ENCODE results near the gene LRRTM4. TPM values are rescaled to one million over a fixed set of nuclear protein-coding genes. Genes with fewer than 3 reads are reported as not detected.

Gene LRRTM4
- total RNA-seq, 4 donors from 2014 or later = 0.24 to 38.4 (median 1.0) TPM; not detected in 1

- no peak for DNase-seq
- Histone ChIP-seq H3K9me3 (no peaks in the 10 kb centered on the region), H3K4me3 (no peak overlapping the region), H3K4me1 (no peaks in the 10 kb centered on the region), H3K27ac (no peak overlapping the region), H3K36me3 (no peaks in the 10 kb centered on the region), H3K27me3 (no peaks in the 10 kb centered on the region)
- TF ChIP-seq CTCF (IDR thresholded peaks at IDR 0.05) = no peak
- no peak for TF ChIP-seq POLR2A (IDR thresholded peaks at IDR 0.05)
- intact Hi-C loops (cut with DNase I; ENCODE audit: low total_unique reads) = no loop called here
Measured at GRCh38 chr2:76829374-76830234, 692.6 kb downstream of the LRRTM4 start.

GRCh38 chr2:76826691-76827090, 695.5 kb downstream of the LRRTM4 start:
- H3K9me3 ChIP-seq = no peaks in the 10 kb centered on the region
- H3K36me3 ChIP-seq = no peaks in the 10 kb centered on the region
- no peak overlapping the region for H3K27ac ChIP-seq
- no peaks in the 10 kb centered on the region for H3K4me1 ChIP-seq
- H3K27me3 ChIP-seq = no peaks in the 10 kb centered on the region
- intact Hi-C loops (cut with DNase I; ENCODE audit: low total_unique reads) = no loop called here
- no peak overlapping the region for H3K4me3 ChIP-seq
- DNase-seq = no peak
- TF ChIP-seq CTCF (IDR thresholded peaks at IDR 0.05) (no peak), POLR2A (IDR thresholded peaks at IDR 0.05) (no peak)

GRCh38 chr2:76825140-76825970, 696.8 kb downstream of the LRRTM4 start:
- DNase-seq = no peak
- intact Hi-C loops (cut with DNase I; ENCODE audit: low total_unique reads) = no loop called here
- Histone ChIP-seq H3K9me3 (no peaks in the 10 kb centered on the region), H3K36me3 (no peaks in the 10 kb centered on the region), H3K4me3 (no peak overlapping the region), H3K27me3 (no peaks in the 10 kb centered on the region), H3K27ac (no peak overlapping the region), H3K4me1 (no peaks in the 10 kb centered on the region)
- TF ChIP-seq POLR2A (IDR thresholded peaks at IDR 0.05) (no peak), CTCF (IDR thresholded peaks at IDR 0.05) (no peak)

GRCh38 chr2:76821731-76822130, 700.4 kb downstream of the LRRTM4 start:
- H3K9me3 ChIP-seq = no peaks in the 10 kb centered on the region
- H3K27ac ChIP-seq = no peak overlapping the region
- no peaks in the 10 kb centered on the region for H3K36me3 ChIP-seq
- H3K4me1 ChIP-seq = no peaks in the 10 kb centered on the region
- intact Hi-C loops (cut with DNase I; ENCODE audit: low total_unique reads) = no loop called here
- no peak overlapping the region for H3K4me3 ChIP-seq
- DNase-seq = no peak
- TF ChIP-seq POLR2A (IDR thresholded peaks at IDR 0.05) (no peak), CTCF (IDR thresholded peaks at IDR 0.05) (no peak)
- H3K27me3 ChIP-seq = no peaks in the 10 kb centered on the region

GRCh38 chr2:76813084-76813483, 709.1 kb downstream of the LRRTM4 start:
- no peak for TF ChIP-seq CTCF (IDR thresholded peaks at IDR 0.05)
- TF ChIP-seq POLR2A (IDR thresholded peaks at IDR 0.05) = no peak
- DNase-seq = no peak
- no peaks in the 10 kb centered on the region for H3K4me1 ChIP-seq

More at GRCh38 chr2:76813084-76813483, 709.1 kb downstream of the LRRTM4 start:
- no peaks in the 10 kb centered on the region for H3K9me3 ChIP-seq
- no peaks in the 10 kb centered on the region for H3K27me3 ChIP-seq
- no peak overlapping the region for H3K4me3 ChIP-seq
- intact Hi-C loops (cut with DNase I; ENCODE audit: low total_unique reads) = no loop called here
- no peaks in the 10 kb centered on the region for H3K36me3 ChIP-seq
- H3K27ac ChIP-seq = no peak overlapping the region

Measured in uterus (tissue), 4 donors.